HepG2 (cell line): ENCODE measurements around the gene MYLK2. TPM values are rescaled to one million over a fixed set of nuclear protein-coding genes. Genes with fewer than 3 reads are reported as not detected.

Source experiments
- ATF7 ChIP-seq, 2 experiments: fragments of 450-650 bp in 1 of 2; sonication (generic) in 1 of 2; formaldehyde crosslinking in 1 of 2; IDR thresholded peaks; 2 replicates each; pipeline versions ENCODE4 v1.4.0 to v1.6.1; 2016 to 2020; ENCODE audit warnings: antibody characterized with exemption in 1 of 2, mild to moderate bottlenecking in 1 of 2, missing genetic modification reagents in 1 of 2
- CHD2 ChIP-seq: IDR thresholded peaks from 2 replicates; pipeline ENCODE4 v1.6.1; 2011; ENCODE audit warnings: low read depth, low read length, improper control_type of control experiment
- CREBL2 ChIP-seq: sonication (generic); formaldehyde crosslinking; IDR thresholded peaks from 2 replicates; pipeline ENCODE4 v1.8.1; 2023; ENCODE audit warnings: missing genetic modification reagents, mild to moderate bottlenecking, borderline replicate concordance
- DMAP1 ChIP-seq: IDR thresholded peaks from 2 replicates; pipeline ENCODE4 v1.6.1; 2016
- EED ChIP-seq: sonication (generic); formaldehyde crosslinking; IDR thresholded peaks from 2 replicates; pipeline ENCODE4 v1.5.0; 2020; ENCODE audit warnings: mild to moderate bottlenecking, missing genetic modification reagents
- EZH2 ChIP-seq: conservative IDR thresholded peaks from 2 replicates; pipeline ENCODE4 v1.6.1; 2012; ENCODE audit warnings: mild to moderate bottlenecking, low read depth, low read length, moderate library complexity
- GPBP1L1 ChIP-seq: sonication (generic); formaldehyde crosslinking; IDR thresholded peaks from 2 replicates; pipeline ENCODE4 v1.5.0; 2020; ENCODE audit warnings: mild to moderate bottlenecking, missing genetic modification reagents
- HIVEP1 ChIP-seq: sonication (generic); formaldehyde crosslinking; IDR thresholded peaks from 2 replicates; pipeline ENCODE4 v1.4.0; 2020; ENCODE audit warnings: mild to moderate bottlenecking, missing genetic modification reagents
- ISL2 ChIP-seq: sonication (generic); formaldehyde crosslinking; IDR thresholded peaks from 2 replicates; pipeline ENCODE4 v1.5.0; 2020; ENCODE audit warnings: missing genetic modification reagents
- NFYC ChIP-seq: IDR thresholded peaks from 2 replicates; pipeline ENCODE4 v1.6.1; 2016; ENCODE audit warnings: missing genetic modification reagents, missing compliant biosample characterization
- PHF8 ChIP-seq: sonication (generic); formaldehyde crosslinking; IDR thresholded peaks from 2 replicates; pipeline ENCODE4 v1.5.0; 2020; ENCODE audit warnings: missing genetic modification reagents
- SUZ12 ChIP-seq: fragments of 150-350 bp; IDR thresholded peaks from 2 replicates; pipeline ENCODE4 v1.6.1; 2014; ENCODE audit warnings: low read depth, low read length
- TAF1 ChIP-seq: sonication (generic); formaldehyde crosslinking; IDR thresholded peaks from 2 replicates; pipeline ENCODE4 v1.4.0; 2020; ENCODE audit warnings: missing genetic modification reagents
- ZBTB20 ChIP-seq: sonication (generic); formaldehyde crosslinking; IDR thresholded peaks from 2 replicates; pipeline ENCODE4 v1.8.1; 2023; ENCODE audit warnings: missing genetic modification reagents, low read depth, mild to moderate bottlenecking, borderline replicate concordance
- ZBTB21 ChIP-seq: sonication (generic); formaldehyde crosslinking; IDR thresholded peaks from 2 replicates; pipeline ENCODE4 v1.4.0; 2020; ENCODE audit warnings: missing genetic modification reagents
- ZFP36L2 ChIP-seq: sonication (generic); formaldehyde crosslinking; IDR thresholded peaks from 2 replicates; pipeline ENCODE4 v1.4.0; 2020; ENCODE audit warnings: missing genetic modification reagents
- ZNF326 ChIP-seq: sonication (generic); formaldehyde crosslinking; IDR thresholded peaks from 2 replicates; pipeline ENCODE4 v1.4.0; 2020; ENCODE audit warnings: missing genetic modification reagents, borderline replicate concordance
- ZNF335 ChIP-seq: sonication (generic); formaldehyde crosslinking; IDR thresholded peaks from 2 replicates; pipeline ENCODE4 v1.4.0; 2020; ENCODE audit warnings: missing genetic modification reagents
- ZNF431 ChIP-seq: sonication (generic); formaldehyde crosslinking; IDR thresholded peaks from 2 replicates; pipeline ENCODE4 v1.9.0; 2022; ENCODE audit warnings: missing genetic modification reagents, low read depth, mild to moderate bottlenecking, borderline replicate concordance
- ZNF577 ChIP-seq: sonication (generic); formaldehyde crosslinking; IDR thresholded peaks from 2 replicates; pipeline ENCODE4 v1.4.0; 2020; ENCODE audit warnings: mild to moderate bottlenecking, low read depth, missing genetic modification reagents, borderline replicate concordance
- ZNF800 ChIP-seq: sonication (generic); formaldehyde crosslinking; IDR thresholded peaks from 2 replicates; pipeline ENCODE4 v1.4.0; 2020; ENCODE audit warnings: missing genetic modification reagents
- polyA plus RNA-seq, 8 experiments: library from polyadenylated mRNA; depleted of rRNA in 3 of 8; stranded (reverse) in 7 of 8; unstranded in 1 of 8; fragments of >200 nt; fragmentation: Illumina TruSeq in 4 of 8; extraction: Trizol in 4 of 8; gene quantifications; 2 replicates each; pipeline versions ENCODE4 v1.2.1 to v1.2.3, GENCODE V29; 2011 to 2016; ENCODE audit warnings: low read depth in 4 of 8, missing spikeins in 1 of 8, mixed read lengths in 1 of 8; ENCODE audit not compliant: insufficient read depth in 1 of 8
- total RNA-seq, 5 experiments: library from RNA; depleted of rRNA; stranded (reverse); fragments of >200 nt; fragmentation: Illumina TruSeq; extraction: Trizol; gene quantifications; 2 replicates each; pipeline ENCODE4 v1.2.3, GENCODE V29; 2016; ENCODE audit warnings: low read depth in 1 of 5
- TF ChIP-seq, protein P1 (sequence below): conservative IDR thresholded peaks from 2 replicates; pipeline ENCODE4 v1.6.1; 2018; ENCODE audit warnings: missing genetic modification reagents

MYLK2 gene
- total and polyA plus RNA-seq, 2 of the 13 experiments (the other 11 are each of a cell fraction or from before 2014, with no cell fraction given) = 0.27 TPM; not detected in 1

DNA sequence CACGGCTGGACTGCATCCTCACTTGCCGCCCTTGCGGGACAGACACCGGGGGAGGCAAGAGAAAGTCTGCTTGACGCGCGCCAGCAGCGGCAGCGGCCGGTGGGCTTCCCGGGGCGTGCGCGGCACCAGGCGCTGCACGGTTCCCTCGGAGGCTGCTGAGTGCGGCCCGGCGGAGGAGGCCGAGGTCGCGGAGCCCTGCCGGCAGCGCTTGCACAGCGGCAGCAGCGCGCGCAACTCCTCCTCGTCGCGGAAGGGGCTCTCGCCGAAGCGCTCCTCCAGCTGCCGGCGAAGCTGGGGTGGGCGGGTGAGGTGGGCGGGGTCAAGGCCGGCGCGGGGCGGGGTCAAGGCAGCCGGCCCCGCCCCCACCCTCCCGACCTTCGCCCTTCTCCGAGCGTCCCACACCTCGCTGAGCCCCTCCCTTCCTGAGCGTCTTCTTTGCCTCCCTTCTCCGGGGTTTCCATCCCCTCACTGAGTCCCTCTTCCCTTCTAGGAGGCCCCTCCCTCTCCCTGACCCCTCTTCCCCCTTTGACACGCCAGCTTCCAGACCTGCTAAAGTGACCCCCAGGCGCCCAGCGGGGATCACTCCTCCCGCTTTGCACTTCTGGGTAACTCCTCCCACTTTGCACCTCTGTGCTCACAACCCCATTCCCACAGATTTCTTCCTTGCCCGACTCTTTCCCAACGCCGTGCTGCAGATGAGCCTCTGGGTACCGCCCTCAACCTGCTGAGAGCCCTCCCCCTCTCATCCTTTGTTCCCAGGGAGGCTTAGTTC, 42.4 kb downstream of the MYLK2 start (continued):
- no peak for TF ChIP-seq GPBP1L1
- TF ChIP-seq ZNF335 = no peak
- TF ChIP-seq ZBTB21 = no peak
- TF ChIP-seq SUZ12 = no peak
- no peak for TF ChIP-seq ATF7 (IDR thresholded peaks at IDR 0.05)
- no peak for TF ChIP-seq ATF7 (CRISPR knock-in tag; IDR thresholded peaks at IDR 0.05)
- no peak for TF ChIP-seq ZNF431
- no peak for TF ChIP-seq PHF8 (CRISPR knock-in tag)
- TF ChIP-seq ZNF326 (CRISPR knock-in tag) = no peak
- no peak for TF ChIP-seq DMAP1
- no peak; the same call in 1 of the 2 replicates for TF ChIP-seq ZFP36L2 (CRISPR knock-in tag)
- TF ChIP-seq CREBL2 = no peak
- TF ChIP-seq ZNF577 = no peak
- TF ChIP-seq EZH2 = no peak
- TF ChIP-seq, protein P1, sequence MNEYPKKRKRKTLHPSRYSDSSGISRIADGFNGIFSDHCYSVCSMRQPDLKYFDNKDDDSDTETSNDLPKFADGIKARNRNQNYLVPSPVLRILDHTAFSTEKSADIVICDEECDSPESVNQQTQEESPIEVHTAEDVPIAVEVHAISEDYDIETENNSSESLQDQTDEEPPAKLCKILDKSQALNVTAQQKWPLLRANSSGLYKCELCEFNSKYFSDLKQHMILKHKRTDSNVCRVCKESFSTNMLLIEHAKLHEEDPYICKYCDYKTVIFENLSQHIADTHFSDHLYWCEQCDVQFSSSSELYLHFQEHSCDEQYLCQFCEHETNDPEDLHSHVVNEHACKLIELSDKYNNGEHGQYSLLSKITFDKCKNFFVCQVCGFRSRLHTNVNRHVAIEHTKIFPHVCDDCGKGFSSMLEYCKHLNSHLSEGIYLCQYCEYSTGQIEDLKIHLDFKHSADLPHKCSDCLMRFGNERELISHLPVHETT (CRISPR knock-in tag) = no peak
- TF ChIP-seq NFYC (CRISPR knock-in tag) = no peak
- no peak for TF ChIP-seq TAF1 (CRISPR knock-in tag)
- TF ChIP-seq EED (CRISPR knock-in tag) = peak; percentile 62; the same call in 1 of the 2 replicates
- no peak for TF ChIP-seq ISL2
- no peak for TF ChIP-seq ZBTB20 (CRISPR knock-in tag)
- TF ChIP-seq ZNF800 = peak; percentile 84; the same call in 1 of the 2 replicates
- TF ChIP-seq HIVEP1 (CRISPR knock-in tag) = 0 out of 2 replicates have a peak, but pooled peaks have one; percentile 19
- no peak for TF ChIP-seq CHD2
